Left lung (tissue), 10 donors: ENCODE results near the gene ADAMTS2. TPM values are rescaled to one million over a fixed set of nuclear protein-coding genes. Genes with fewer than 3 reads are reported as not detected.

Experiments used
- ATAC-seq: fragments of 200-7000 bp; cut with Tn5 transposase; one replicate; pipeline ENCODE4 v1.9.1; 2020; ENCODE audit warnings: moderate library complexity
- DNase-seq, 4 donors: peaks; one replicate each; pipeline ENCODE4 v3.0.0-alpha.2; 2013 to 2020
- H3K27ac ChIP-seq, 2 donors: fragments of 200-600 bp; sonication (generic) in 1 of 2; one replicate each; pipeline versions ENCODE4 v1.5.0 to v1.8.0; 2020 to 2021
- H3K27me3 ChIP-seq, 2 donors: fragments of 200-600 bp; sonication (generic) in 1 of 2; one replicate each; pipeline versions ENCODE4 v1.5.0 to v1.8.0; 2020 to 2021
- H3K36me3 ChIP-seq, 2 donors: fragments of 200-600 bp; sonication (generic) in 1 of 2; one replicate each; pipeline versions ENCODE4 v1.5.0 to v1.8.0; 2020 to 2021
- H3K4me1 ChIP-seq, 2 donors: fragments of 200-600 bp; one replicate each; pipeline ENCODE4 v1.8.0; 2021
- H3K4me3 ChIP-seq, 2 donors: fragments of 200-600 bp; sonication (generic) in 1 of 2; one replicate each; pipeline versions ENCODE4 v1.5.0 to v1.8.0; 2020 to 2021; ENCODE audit warnings: mild to moderate bottlenecking in 1 of 2
- H3K9me3 ChIP-seq, 2 donors: fragments of 200-600 bp; sonication (generic) in 1 of 2; one replicate each; pipeline versions ENCODE4 v1.5.0 to v1.8.0; 2020 to 2021
- intact Hi-C, 2 donors: fragments of 100-400 bp; cut with DNase I; formaldehyde crosslinking; loops; one replicate each; pipeline versions ENCODE4 v1.11.2 to v1.14.2; 2022
- polyA plus RNA-seq, 6 donors: library from polyadenylated mRNA; unstranded; fragments of 120-200 nt; gene quantifications; one replicate each; pipeline ENCODE4 v1.2.1, GENCODE V29; 2013; ENCODE audit not compliant: insufficient read length in 6 of 6
- total RNA-seq, 2 donors: library from RNA; stranded (reverse); fragmentation: NEBNext Ultra II Directional; extraction: Animal tissue kit (Norgen Biotek cat#: 25700); gene quantifications; one replicate each; pipeline ENCODE4 v1.2.1, GENCODE V29; 2021
- TF ChIP-seq, protein P1 (sequence below), 2 donors: fragments of 200-600 bp; sonication (generic) in 1 of 2; IDR thresholded peaks; one replicate each; pipeline versions ENCODE4 v1.5.0 to v1.8.0; 2021; ENCODE audit warnings: antibody characterized with exemption in 2 of 2
- donor health status: DM: no; HTN: yes; CAD: no.
- donor health status: DM: no; HTN: no; CAD: no.

ADAMTS2 gene
- total and polyA plus RNA-seq, 8 donors, result 27.5 to 68.2 (median 36.0) TPM

DNA sequence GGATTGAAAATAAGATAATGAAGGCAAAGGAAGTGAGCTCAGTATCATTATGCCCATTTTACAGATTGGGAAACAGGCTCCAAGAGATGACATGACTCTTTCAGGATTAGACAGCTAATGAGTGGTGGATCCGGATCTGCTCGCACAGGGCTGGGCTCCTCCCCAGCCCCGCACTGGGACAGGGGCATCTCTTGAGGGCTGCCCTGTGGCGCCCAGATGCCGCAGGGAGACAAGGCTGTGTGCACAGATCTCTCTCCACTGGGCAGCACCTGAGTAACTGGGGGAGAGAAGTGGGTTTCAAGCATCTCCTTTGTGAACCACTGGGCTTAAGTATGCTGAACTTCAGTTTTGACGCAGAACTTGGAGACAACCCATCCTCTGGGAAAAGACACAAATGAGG is 43.9 kb downstream of the ADAMTS2 start:
- Histone ChIP-seq H3K27me3 (peaks cover 0 to 6% of the 10 kb centered on the region in 2 donors), H3K27ac (peak overlapping the region in 1 of 2 donors; percentile 7), H3K4me3 (no peak overlapping the region), H3K9me3 (peaks cover 0 to 16% of the 10 kb centered on the region in 2 donors), H3K4me1 (peaks cover 0 to 5% of the 10 kb centered on the region in 2 donors), H3K36me3 (no peaks in the 10 kb centered on the region)
- DNase-seq (peak in 2 of 4 donors; percentile 17 to 34), ATAC-seq (no peak)
- intact Hi-C loops, result no loop called here
- TF ChIP-seq, protein P1, sequence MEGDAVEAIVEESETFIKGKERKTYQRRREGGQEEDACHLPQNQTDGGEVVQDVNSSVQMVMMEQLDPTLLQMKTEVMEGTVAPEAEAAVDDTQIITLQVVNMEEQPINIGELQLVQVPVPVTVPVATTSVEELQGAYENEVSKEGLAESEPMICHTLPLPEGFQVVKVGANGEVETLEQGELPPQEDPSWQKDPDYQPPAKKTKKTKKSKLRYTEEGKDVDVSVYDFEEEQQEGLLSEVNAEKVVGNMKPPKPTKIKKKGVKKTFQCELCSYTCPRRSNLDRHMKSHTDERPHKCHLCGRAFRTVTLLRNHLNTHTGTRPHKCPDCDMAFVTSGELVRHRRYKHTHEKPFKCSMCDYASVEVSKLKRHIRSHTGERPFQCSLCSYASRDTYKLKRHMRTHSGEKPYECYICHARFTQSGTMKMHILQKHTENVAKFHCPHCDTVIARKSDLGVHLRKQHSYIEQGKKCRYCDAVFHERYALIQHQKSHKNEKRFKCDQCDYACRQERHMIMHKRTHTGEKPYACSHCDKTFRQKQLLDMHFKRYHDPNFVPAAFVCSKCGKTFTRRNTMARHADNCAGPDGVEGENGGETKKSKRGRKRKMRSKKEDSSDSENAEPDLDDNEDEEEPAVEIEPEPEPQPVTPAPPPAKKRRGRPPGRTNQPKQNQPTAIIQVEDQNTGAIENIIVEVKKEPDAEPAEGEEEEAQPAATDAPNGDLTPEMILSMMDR (IDR thresholded peaks at IDR 0.05), result no peak

DNA sequence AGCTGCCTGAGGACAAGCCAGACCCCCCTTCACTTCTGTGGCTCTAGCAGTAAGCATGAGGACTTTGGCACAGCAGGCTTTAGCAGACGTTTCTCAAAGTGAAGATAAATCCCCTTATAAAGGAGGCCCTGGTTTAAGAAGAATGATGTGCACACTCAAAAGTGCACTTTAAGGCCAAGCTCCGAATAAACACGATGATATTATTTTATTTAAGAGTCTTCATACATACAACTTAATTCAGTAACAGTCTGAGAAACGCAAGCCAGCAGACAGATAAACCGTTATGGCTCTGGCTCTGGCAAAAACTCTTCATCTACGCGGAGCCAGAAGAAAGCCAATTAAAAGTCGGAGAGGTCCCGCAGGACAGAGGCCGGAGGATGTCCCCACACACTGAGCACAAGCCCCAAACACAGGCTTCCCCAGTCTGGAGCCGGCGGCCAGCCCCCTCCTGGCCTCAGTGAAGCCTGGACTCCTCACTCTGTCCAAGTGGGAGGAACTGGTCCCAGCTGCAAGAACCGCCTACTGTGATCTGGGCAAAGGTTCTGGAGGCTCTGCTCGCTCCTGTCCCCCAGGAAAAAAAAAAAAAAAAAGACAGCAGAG is 44.6 kb downstream of the ADAMTS2 start:
- ATAC-seq (peak; percentile 47), DNase-seq (peak in 3 of 4 donors; percentile 34 to 68 (median 52))
- intact Hi-C loops, result no loop called here
- Histone ChIP-seq H3K4me1 (peaks cover 0 to 5% of the 10 kb centered on the region in 2 donors), H3K4me3 (no peak overlapping the region), H3K9me3 (peaks cover 0 to 16% of the 10 kb centered on the region in 2 donors), H3K27ac (peak overlapping the region in 1 of 2 donors; percentile 13), H3K36me3 (no peaks in the 10 kb centered on the region), H3K27me3 (peaks cover 0 to 6% of the 10 kb centered on the region in 2 donors)
- TF ChIP-seq, protein P1 (IDR thresholded peaks at IDR 0.05), result no peak

DNA sequence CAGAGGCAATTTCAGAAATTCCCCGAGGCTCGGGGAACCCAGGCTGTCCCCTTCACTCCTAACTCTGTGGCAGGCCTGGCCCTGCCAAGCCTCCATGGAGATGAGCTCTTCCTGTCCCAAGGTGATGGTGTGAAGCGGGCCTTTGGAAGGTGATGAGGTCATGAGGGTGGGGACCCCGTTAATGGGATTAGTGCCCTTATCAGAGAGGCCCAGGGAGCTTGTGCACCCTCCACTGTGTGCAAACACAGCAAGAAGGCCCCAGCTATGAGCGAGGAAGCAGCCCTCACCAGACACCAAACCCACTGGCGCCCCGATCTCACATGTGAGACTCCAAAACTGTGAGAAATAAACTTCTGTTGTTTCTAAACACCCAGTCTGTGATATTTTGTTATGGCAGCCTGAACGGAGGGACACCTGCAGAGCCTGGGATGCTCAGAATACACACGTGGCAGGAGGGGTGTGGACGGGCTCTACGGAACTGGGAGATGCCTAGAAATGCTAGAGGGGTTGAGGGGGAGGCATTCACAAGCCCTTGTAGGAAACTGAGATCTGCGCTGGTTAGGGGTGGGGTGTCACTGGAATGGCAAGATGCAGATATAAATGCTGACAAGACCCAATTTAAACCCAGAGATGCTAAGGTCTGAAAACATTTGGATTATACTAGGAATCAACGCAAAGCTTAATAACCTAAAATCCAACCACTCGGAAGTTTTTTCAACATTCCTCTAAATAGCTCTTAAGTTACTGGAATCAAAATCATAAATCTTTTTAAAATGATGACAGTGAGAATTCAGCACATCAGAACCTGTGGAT is 46.9 kb downstream of the ADAMTS2 start:
- intact Hi-C loops, result no loop called here
- DNase-seq, result peak in 1 of 4 donors; percentile 16
- TF ChIP-seq, protein P1 (IDR thresholded peaks at IDR 0.05), result no peak
- Histone ChIP-seq H3K27me3 (peaks cover 0 to 17% of the 10 kb centered on the region in 2 donors), H3K27ac (no peak overlapping the region), H3K4me1 (peaks cover 0 to under 1% of the 10 kb centered on the region in 2 donors), H3K36me3 (no peaks in the 10 kb centered on the region), H3K9me3 (peaks cover 0 to 2% of the 10 kb centered on the region in 2 donors), H3K4me3 (no peak overlapping the region)
- ATAC-seq, result no peak

DNA sequence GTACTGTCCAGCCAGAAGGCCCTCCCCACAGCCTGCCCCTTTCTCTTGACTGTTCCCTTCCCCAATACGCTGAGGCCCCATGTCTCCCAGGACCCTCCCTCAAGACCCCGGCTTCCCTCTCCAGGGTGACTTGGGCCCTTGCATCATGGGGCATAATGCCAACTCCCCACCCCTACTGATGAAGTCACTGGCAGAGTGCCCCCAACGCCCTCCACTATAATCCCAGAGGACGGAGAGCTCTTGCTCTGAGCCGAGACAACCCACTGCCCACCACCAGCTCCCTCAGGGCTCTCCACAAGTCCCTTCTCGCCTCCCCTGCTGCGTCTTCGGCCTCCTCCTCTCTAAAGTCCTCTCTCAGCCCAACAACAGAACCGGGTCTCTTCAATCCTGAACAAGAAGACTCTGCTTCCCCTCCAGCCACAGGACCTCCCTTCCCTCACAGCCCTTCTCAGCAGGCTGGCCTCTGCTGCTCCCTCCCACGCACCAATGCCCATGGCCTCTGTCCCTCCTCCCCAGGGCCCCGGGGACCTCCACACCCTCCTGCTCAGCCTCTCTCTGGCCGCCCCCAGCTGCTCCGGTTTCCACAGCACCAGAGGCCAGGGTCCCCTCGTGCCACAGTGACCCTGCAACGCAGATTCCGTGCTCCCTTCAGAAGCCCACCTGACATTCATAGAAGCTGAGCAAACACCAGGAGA is 47.6 kb downstream of the ADAMTS2 start:
- H3K27ac ChIP-seq, result no peak overlapping the region
- peaks cover 0 to 2% of the 10 kb centered on the region in 2 donors for H3K9me3 ChIP-seq
- intact Hi-C loops, result no loop called here
- no peaks in the 10 kb centered on the region for H3K36me3 ChIP-seq
- H3K4me1 ChIP-seq, result no peaks in the 10 kb centered on the region
- no peak overlapping the region for H3K4me3 ChIP-seq
- TF ChIP-seq, protein P1 (IDR thresholded peaks at IDR 0.05), result no peak
- no peak for ATAC-seq
- DNase-seq, result peak in 2 of 4 donors; percentile 26 to 68
- peaks cover 0 to 17% of the 10 kb centered on the region in 2 donors for H3K27me3 ChIP-seq
